ENCODE data around the gene HDHD2.

The HDHD2 gene

GRCh38 chr18:47143899-47144485 is 6.3 kb downstream of the HDHD2 start:
- no peak for DNase-seq

- DNase-seq: no peak
Observed at GRCh38 chr18:47143153-47143552, 7.1 kb downstream of the HDHD2 start.

DNA sequence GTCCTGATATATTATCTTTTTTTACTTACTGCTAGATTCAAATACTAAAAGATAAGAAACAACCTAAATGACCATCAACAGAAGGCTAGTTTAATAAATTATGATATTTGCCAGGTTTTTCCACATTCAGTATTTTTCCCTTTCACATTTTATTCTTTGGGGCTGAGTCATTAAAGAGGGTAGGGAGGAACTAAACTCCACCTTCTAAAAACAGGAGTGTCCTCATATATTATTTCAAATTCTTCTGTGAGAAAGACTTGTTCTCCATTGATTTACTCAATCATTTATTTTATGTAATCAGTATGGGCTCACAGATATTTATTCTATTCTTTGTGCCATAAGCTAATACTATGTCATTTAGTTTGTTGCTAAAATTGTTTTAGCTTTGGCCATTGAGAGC is 9.0 kb downstream of the HDHD2 start:
- DNase-seq: no peak

DNA sequence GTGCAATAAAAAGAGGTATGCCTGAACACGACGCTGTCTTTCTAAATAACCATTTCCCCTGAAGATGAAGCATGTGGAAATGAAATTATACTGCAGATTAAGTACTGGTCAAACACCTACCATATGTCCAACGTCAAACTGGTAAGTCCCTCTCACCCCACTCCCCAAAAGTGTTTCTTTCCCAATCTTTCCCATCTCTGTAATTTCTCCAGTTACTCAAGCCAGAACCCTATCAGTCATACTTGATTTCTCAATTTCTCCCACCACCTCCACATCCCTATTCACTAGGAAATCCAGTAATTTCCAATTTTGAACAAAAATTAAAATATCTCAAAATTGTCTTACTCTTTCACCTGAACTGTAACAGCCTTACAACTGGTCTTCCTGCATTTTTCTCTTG is 29.2 kb downstream of the HDHD2 start:
- no peak for DNase-seq

- no peak for DNase-seq
Observed at GRCh38 chr18:47120428-47120827, 29.9 kb downstream of the HDHD2 start.

GRCh38 chr18:47118981-47119380 is 31.3 kb downstream of the HDHD2 start:
- no peak for DNase-seq

DNA sequence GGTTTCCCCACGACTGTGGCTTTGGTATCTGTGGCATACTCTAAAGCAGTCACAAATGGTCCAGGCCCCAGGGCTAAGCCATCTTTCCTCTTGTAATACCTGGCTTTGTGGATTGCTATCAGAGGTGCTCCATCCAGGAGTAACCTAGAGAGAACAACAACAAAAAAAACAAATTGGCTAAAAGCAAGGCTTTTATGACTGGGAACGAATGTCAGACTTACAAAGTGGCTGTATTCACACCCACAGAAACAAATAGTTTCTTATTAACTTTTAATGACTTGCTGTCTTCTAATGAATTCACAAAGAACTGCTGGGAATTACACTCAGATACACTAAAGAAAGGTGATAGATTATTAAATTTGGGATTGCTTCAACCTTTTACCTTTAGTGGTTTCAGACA is 35.1 kb downstream of the HDHD2 start:
- DNase-seq: no peak

DNA sequence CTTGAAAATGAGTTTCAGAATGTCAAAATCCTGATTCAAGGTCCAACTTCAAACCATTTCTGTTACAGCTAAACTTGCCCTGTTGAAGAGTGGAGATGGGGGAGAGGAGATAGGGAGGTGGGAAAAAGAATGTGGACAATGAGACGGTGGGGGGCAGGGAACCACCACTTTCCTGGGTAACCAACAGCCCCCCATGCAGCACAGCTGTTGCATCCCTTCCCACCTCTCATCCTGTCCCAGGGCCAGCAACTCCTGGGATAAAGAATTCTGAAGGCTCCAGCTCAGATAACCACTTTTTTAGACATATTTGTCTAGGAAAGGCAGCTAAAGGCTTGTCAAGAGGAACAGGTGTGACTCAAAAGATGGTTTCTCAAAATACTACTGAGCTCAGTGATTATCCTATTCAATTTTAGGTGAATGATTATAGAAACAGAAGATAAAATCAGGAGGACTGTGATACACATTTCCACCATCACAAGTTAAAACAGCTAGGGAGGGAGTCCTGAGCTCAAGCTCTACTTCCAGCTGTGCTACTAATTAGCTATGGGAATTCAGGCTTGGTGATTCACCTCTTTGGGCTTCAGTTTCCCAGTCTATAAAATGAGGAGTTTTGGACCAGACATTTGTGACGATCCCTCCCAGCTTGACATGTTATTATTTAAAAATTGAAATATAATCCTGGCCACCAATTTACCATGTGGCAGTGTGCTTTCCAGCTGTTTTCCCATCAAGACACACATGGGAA is 36.3 kb downstream of the HDHD2 start:
- no peak for DNase-seq

- no peak for DNase-seq
Observed at GRCh38 chr18:47110492-47111274, 39.6 kb downstream of the HDHD2 start.

DNA sequence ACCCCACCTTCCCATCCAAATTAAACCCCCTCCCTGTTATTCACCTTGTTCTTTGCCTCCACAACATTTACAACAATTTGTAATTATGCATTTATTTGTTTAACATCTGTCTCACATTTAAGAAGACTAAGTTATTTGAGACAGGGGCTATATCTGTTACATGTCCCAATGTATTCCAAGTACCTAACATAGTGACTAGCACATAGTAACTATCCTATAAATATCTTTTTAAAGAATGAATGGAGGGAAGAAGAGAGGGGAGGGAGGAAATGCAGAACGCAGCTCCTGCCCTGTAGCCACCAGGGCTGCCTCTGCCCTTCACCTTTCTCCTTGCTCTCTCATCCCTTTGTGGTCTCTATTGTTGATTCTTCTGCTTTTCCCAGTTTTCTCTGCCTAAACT is 40.6 kb downstream of the HDHD2 start:
- no peak for DNase-seq

- DNase-seq: no peak
Observed at GRCh38 chr18:47108998-47109405, 41.3 kb downstream of the HDHD2 start.

DNA sequence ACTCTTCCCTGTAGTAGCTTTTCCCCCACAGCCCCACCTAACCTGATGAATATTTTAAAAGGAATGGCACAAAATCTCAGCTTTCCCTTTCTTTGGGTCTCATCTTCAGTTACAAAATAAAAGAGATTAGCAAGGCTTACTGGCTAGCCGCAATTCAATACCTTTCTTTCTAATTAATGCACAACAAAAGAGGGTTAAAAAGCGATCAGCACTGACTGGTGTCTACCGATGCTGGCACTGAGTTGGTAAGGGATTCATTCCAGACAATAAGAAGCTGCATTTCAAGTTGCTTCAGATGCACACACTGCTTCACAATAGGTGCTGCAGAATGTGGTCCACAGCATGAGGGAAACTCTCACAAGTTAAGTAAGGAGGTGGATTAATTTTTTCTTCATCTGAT is 41.9 kb downstream of the HDHD2 start:
- DNase-seq: no peak

DNA sequence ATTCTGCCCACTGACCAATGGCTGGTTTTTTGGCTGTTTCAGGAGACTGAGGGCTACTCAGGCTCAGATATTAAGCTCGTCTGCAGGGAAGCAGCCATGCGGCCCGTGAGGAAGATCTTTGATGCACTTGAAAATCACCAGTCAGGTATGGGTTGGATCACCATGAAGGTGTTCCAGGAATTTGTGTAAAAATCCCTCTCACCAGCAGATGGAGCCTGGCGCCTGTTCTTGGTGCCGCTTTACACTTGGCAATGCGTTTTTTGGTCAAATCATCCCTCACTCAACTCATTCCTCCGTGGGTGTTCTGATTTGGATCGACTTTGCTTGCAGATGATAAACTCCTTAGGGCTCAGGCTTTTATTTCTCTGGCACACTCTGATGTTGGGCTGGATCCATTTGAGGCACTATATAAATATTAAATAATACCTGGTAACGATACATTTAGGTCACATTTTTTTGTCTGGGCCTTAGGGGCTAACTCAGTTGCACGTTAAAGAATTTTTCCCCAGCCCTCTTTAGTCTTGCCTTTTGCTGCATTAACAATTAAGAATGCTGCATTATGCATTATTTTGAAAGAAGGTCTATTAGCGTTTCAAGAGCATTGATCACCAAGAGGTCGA is 50.0 kb downstream of the HDHD2 start:
- DNase-seq: peak; percentile 83

DNA sequence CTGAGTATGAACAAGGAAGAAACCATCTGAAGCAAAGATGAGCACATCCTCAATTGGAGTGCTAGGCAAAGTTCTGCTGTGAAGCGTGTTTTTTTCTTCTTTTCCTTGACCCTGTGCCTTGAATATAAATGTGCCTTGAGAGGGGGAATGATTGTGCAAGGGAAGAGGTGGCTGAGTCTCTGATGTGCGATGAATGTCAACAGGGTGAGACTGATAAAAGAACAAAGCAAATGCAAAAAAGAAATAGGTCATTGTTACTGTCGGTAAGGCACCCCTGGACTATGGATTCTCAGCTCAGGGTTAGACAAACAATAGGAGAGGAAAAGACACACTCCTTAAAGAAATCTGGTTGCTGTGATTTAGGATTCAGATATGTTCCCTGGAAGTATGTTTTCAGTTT is 54.5 kb downstream of the HDHD2 start:
- no peak for DNase-seq

- DNase-seq: no peak
Observed at GRCh38 chr18:47087676-47088075, 62.6 kb downstream of the HDHD2 start.

DNA sequence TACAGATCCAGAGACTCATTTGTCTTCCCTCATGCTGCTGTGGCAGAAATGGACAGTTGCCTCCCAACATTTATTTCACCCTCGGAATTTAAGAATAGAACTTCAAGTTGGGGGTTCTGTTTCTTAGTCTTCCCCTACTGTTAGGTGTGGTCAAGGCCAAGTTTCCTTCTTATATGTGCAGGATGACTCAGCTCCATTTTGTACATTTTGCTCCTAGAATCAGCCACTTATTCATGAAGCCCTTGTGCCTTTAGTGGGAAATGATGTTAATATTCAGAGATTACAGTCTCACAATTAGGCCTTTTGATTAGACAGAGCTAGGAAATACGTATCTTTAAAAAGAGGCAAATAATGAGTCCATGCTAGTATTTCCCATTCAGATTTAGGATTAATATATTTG is 68.7 kb downstream of the HDHD2 start:
- no peak for DNase-seq

DNA sequence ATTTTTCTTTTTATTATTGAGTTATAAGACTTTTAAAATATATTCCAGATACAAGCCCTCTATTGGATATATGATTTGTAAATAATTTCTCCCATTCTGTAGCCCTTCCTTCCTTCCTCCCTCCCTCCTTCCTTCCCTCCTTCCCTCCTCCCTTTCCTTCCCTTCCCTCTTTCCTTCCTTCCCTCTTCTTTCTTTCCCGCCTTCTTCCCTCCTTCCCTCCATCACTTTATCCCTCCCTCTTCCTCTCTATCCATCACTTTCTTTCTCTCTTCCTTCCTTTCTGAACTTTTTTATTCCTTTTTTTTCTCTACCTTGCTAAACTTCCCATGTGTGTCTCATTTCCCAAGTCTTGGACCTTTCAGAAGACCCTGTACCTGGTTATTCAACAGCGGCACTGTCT is 69.4 kb downstream of the HDHD2 start:
- no peak for DNase-seq

GRCh38 chr18:47077111-47077510 is 73.2 kb downstream of the HDHD2 start:
- DNase-seq: no peak

DNA sequence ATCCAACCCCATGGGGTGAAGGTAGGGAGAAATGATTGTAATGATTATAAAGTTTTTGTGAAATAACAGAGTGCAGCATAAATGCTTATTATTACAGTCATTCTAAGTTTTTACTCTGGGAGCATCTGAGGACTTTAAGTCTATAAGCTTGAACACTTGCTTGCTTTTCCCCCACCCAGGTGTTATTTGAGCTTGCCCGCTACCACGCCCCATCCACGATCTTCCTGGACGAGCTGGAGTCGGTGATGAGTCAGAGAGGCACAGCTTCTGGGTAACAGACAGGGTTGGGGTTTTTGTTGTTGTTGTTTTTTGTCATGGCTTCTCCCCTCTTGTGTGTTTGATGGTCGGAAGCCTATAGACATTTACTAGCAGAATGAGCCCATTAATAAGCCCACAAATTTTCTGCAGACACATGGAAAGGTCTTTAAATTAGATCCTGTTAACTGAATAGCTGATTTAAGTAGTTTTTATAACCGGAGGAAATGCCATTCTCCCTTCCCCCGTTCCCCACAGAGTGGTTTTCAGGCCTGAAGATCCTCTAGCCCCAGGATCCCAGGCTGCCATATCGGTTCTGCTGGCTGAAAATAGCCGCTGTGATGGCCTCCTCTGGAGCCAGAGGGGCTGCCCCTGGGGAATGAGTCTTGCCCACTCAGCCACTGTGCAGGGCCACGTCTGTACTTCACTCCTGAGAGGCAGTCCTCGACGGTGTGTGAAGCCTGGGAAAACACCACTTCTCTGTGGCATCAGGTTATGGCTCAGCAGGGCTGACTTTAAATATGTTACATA is 75.0 kb downstream of the HDHD2 start:
- no peak for DNase-seq

DNA sequence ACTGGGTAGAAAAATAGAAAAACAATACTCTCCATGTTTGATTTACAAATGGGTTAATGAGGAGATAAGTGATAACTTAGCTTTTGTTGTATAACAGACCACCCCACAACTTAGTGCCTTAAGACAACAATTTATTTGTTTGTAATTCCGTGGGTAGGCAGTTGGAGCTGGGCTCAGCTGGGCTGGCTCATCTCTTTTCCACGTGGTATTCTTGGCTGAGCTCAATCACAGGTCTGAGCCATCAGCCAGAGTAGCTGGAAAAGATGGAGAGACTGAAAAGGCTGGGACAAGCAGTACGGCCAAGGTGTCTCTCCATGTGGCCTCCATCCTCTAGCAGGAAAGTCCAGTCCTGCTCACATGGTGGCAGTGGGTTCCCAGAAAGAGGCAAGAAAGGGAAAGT is 82.7 kb downstream of the HDHD2 start:
- DNase-seq: no peak

GRCh38 chr18:47063096-47063495 is 87.2 kb downstream of the HDHD2 start:
- no peak for DNase-seq

DNA sequence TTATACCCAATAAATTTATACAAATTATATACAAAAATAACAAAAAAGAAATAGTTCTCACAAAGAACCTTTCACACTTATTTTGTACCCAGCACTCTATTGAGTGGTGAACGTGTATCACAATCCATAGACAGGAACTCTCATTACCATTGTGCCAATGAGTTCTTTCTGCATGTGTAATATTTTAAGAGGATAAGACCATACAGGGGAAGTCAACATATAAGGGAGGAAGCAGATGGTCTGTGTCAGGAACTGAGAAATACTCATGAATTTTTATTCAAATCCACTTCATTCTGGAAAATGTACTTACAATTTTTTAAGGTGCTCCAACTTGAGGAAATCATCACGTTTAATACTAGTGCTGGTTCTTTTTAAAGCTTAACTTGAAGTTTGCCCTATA is 87.8 kb downstream of the HDHD2 start:
- DNase-seq: no peak
